HK-2 (cell line): ENCODE data around the gene PHKB.
A peak's percentile ranks its signal among the peaks of the same experiment; 100 is the strongest.
"Not testable (repeated sequence)": the region's sequence is repeated elsewhere in the genome, so short reads cannot be mapped to it uniquely, and the experiment has no call there.

ENCODE experiments used
- DNase-seq: peaks from one replicate; pipeline ENCODE4 v3.0.0-alpha.2; 2018; ENCODE audit not compliant: unreplicated experiment

The PHKB gene

GRCh38 chr16:47460711-47461597 lies at the start of gene PHKB, which contains the start of gene ITFG1:
TSS of gene PHKB (plus strand) at chr16:47461331. CDS start at chr16:47461351, 20 bp downstream.
TSS of gene ITFG1 (minus strand) at chr16:47461063. CDS start at chr16:47461045, 18 bp downstream.
- DNase-seq = peak; percentile 92

- no peak for DNase-seq
These were observed 48.1 kb upstream of the PHKB start for GRCh38 chr16:47413041-47413440.

- DNase-seq = no peak
These were observed 44.3 kb upstream of the PHKB start for GRCh38 chr16:47416869-47417268.

- DNase-seq = no peak
These were observed 36.3 kb upstream of the PHKB start for GRCh38 chr16:47424846-47425245.

GRCh38 chr16:47426806-47427205 lies 34.3 kb upstream of the PHKB start:
- DNase-seq = no peak

- no peak for DNase-seq
These were observed 29.2 kb upstream of the PHKB start for GRCh38 chr16:47431960-47432359.

GRCh38 chr16:47434274-47434673 lies 26.9 kb upstream of the PHKB start:
- not testable (repeated sequence) for DNase-seq

GRCh38 chr16:47440066-47440465 lies 21.1 kb upstream of the PHKB start:
- DNase-seq = not testable (repeated sequence)

GRCh38 chr16:47442884-47443283 lies 18.2 kb upstream of the PHKB start:
- DNase-seq = not testable (repeated sequence)

- DNase-seq = no peak
These were observed 14.7 kb upstream of the PHKB start for GRCh38 chr16:47446431-47446830.

- no peak for DNase-seq
These were observed 12.1 kb upstream of the PHKB start for GRCh38 chr16:47448830-47449575.

- no peak for DNase-seq
These were observed 11.3 kb upstream of the PHKB start for GRCh38 chr16:47449788-47450187.

GRCh38 chr16:47458331-47458730 lies 2.8 kb upstream of the PHKB start:
- DNase-seq = no peak

- no peak for DNase-seq
These were observed 1.5 kb upstream of the PHKB start for GRCh38 chr16:47459603-47460002.

GRCh38 chr16:47460359-47460710 lies 796 bp upstream of the PHKB start:
- no peak for DNase-seq

GRCh38 chr16:47461598-47462266 lies 601 bp downstream of the PHKB start:
- peak; percentile 42 for DNase-seq

GRCh38 chr16:47463771-47464624 lies 2.9 kb downstream of the PHKB start:
- no peak for DNase-seq

- DNase-seq = no peak
These were observed 4.9 kb downstream of the PHKB start for GRCh38 chr16:47465919-47466630.

GRCh38 chr16:47467501-47467900 lies 6.4 kb downstream of the PHKB start:
- no peak for DNase-seq

- not testable (repeated sequence) for DNase-seq
These were observed 7.0 kb downstream of the PHKB start for GRCh38 chr16:47468070-47468689.
